ENCODE data around the gene E2F3. TPM values are rescaled to one million over a fixed set of nuclear protein-coding genes. Genes with fewer than 3 reads are reported as not detected.

Gene E2F3
- total RNA-seq, 1 experiment from 2014 or later: 13.8 TPM

- H3K9me3 ChIP-seq (ENCODE audit: low read length): no peaks in the 10 kb centered on the region
- H4K20me1 ChIP-seq (ENCODE audit: insufficient read depth, low read depth, low read length): peaks cover 63% of the 10 kb centered on the region
- no peaks in the 10 kb centered on the region for H3K9me2 ChIP-seq (replicated peaks; ENCODE audit: insufficient read depth, low read length)
- no peak for DNase-seq
- no peak overlapping the region for H3K4me3 ChIP-seq (ENCODE audit: low read length)
- H2AFZ ChIP-seq (ENCODE audit: low read length): no peak overlapping the region
- H3K27ac ChIP-seq (ENCODE audit: low read length): no peak overlapping the region
- no peaks in the 10 kb centered on the region for H3K4me1 ChIP-seq (ENCODE audit: low read length)
- no peak overlapping the region for H3K9ac ChIP-seq (ENCODE audit: low read length)
- peaks cover 12% of the 10 kb centered on the region; the same call in 1 of the 2 replicates for H3K36me3 ChIP-seq (ENCODE audit: insufficient read depth, low read length)
- no peak overlapping the region for H3K4me2 ChIP-seq (ENCODE audit: low read depth, low read length, poor library complexity, severe bottlenecking)
- peaks cover 99% of the 10 kb centered on the region for H3K79me2 ChIP-seq (ENCODE audit: low read length)
- H3K27me3 ChIP-seq (ENCODE audit: low read length): no peaks in the 10 kb centered on the region
Measured at GRCh38 chr6:20414711-20415110, 13.0 kb downstream of the E2F3 start.

DNA sequence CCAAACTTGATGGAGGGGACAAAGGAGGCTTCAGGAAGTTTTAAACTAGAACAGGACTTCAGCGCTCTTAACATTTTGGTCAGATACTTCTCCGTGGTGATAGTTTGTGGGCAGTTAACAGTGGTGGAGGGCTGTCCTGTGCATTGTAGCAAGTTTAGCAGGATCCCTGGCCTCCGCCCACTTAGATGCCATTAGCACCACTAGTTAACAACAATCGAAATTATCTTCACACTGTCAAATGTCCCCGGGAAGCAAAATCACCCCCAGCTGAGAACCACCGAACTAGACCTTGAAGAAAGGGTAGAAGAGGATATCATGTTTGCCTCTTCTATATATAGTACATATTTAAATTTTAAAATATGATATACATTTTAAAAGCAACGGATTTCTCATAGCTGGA, 13.6 kb downstream of the E2F3 start:
- peaks cover 60% of the 10 kb centered on the region for H4K20me1 ChIP-seq (ENCODE audit: insufficient read depth, low read depth, low read length)
- no peak overlapping the region for H3K4me2 ChIP-seq (ENCODE audit: low read depth, low read length, poor library complexity, severe bottlenecking)
- H3K9me2 ChIP-seq (replicated peaks; ENCODE audit: insufficient read depth, low read length): no peaks in the 10 kb centered on the region
- H3K9ac ChIP-seq (ENCODE audit: low read length): no peak overlapping the region
- H3K79me2 ChIP-seq (ENCODE audit: low read length): peaks cover 99% of the 10 kb centered on the region
- no peaks in the 10 kb centered on the region for H3K27me3 ChIP-seq (ENCODE audit: low read length)
- H3K4me1 ChIP-seq (ENCODE audit: low read length): no peaks in the 10 kb centered on the region
- DNase-seq: no peak
- H3K36me3 ChIP-seq (ENCODE audit: insufficient read depth, low read length): peaks cover 18% of the 10 kb centered on the region; the same call in 1 of the 2 replicates
- H3K27ac ChIP-seq (ENCODE audit: low read length): no peak overlapping the region
- H2AFZ ChIP-seq (ENCODE audit: low read length): no peak overlapping the region
- no peak overlapping the region for H3K4me3 ChIP-seq (ENCODE audit: low read length)
- no peaks in the 10 kb centered on the region for H3K9me3 ChIP-seq (ENCODE audit: low read length)

- Histone ChIP-seq H3K27ac (ENCODE audit: low read length) (no peak overlapping the region), H4K20me1 (ENCODE audit: insufficient read depth, low read depth, low read length) (peaks cover 57% of the 10 kb centered on the region), H3K9me2 (replicated peaks; ENCODE audit: insufficient read depth, low read length) (no peaks in the 10 kb centered on the region), H2AFZ (ENCODE audit: low read length) (no peak overlapping the region), H3K79me2 (ENCODE audit: low read length) (peaks cover 99% of the 10 kb centered on the region), H3K9ac (ENCODE audit: low read length) (no peak overlapping the region), H3K4me3 (ENCODE audit: low read length) (no peak overlapping the region), H3K4me2 (ENCODE audit: low read depth, low read length, poor library complexity, severe bottlenecking) (no peak overlapping the region), H3K27me3 (ENCODE audit: low read length) (no peaks in the 10 kb centered on the region), H3K36me3 (ENCODE audit: insufficient read depth, low read length) (peaks cover 24% of the 10 kb centered on the region; the same call in 1 of the 2 replicates), H3K9me3 (ENCODE audit: low read length) (no peaks in the 10 kb centered on the region), H3K4me1 (ENCODE audit: low read length) (no peaks in the 10 kb centered on the region)
- no peak for DNase-seq
Measured at GRCh38 chr6:20415712-20416454, 14.2 kb downstream of the E2F3 start.

DNA sequence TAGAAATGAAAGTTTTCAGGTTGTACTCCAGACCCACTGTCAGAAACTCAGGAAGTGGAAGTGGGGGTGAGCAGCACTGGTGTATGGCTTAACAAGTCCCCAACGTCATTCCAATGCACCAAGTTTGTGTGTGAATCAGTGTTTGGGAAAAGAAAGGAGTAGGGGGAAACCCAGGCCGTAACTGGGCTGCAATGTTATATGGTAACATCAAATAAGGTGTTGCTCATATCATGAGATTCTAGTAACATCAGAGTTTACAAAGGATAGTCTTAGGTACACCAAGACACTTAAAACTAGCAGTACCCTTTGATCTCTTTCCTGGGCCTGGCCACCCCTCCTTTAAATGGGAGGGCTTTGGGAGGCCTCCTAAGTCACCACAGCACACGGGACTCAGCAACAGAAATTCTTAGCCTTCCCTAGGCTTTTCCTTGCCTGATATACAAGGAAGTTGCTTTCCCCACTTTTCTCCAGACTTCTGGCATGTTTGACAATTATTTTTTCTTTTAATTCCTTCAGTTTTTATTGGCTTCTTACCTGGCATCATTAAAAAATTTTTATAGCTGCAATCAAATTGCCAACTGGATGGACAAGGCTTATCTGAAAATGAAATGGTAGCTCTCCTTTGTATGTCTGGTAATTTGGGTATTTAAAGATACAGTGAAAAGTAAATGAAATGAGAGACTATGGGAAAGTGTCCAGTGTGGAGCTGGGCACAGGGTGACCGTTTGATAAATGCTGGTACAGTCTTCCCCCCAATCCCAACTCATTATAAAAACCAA, 15.1 kb downstream of the E2F3 start:
- Histone ChIP-seq H3K27ac (ENCODE audit: low read length) (no peak overlapping the region), H3K4me3 (ENCODE audit: low read length) (no peak overlapping the region), H4K20me1 (ENCODE audit: insufficient read depth, low read depth, low read length) (peaks cover 48% of the 10 kb centered on the region), H2AFZ (ENCODE audit: low read length) (no peak overlapping the region), H3K27me3 (ENCODE audit: low read length) (no peaks in the 10 kb centered on the region), H3K36me3 (ENCODE audit: insufficient read depth, low read length) (peaks cover 26% of the 10 kb centered on the region; the same call in 1 of the 2 replicates), H3K9me2 (replicated peaks; ENCODE audit: insufficient read depth, low read length) (no peaks in the 10 kb centered on the region), H3K4me1 (ENCODE audit: low read length) (no peaks in the 10 kb centered on the region), H3K9ac (ENCODE audit: low read length) (no peak overlapping the region), H3K4me2 (ENCODE audit: low read depth, low read length, poor library complexity, severe bottlenecking) (no peak overlapping the region), H3K9me3 (ENCODE audit: low read length) (no peaks in the 10 kb centered on the region), H3K79me2 (ENCODE audit: low read length) (peaks cover 99% of the 10 kb centered on the region)
- DNase-seq: no peak

DNA sequence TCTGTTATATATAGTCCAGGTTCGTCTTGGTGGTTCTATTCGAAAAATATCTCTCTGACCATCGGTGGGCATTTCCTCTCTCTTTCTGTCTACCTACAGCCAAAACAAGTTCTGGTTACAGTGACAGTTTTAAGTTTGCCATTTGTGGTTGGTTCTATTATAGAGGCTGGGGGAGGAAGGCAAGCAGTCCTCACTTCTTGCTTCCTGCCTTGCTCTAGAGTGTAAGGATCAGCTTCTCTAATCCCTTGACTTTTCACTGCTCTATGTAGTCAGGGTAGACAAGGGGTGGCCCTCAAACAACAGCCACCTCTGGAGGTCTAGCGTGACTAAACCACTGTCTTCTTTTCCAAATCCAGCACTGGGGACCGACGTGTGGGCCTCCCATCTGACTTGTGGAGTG, 16.1 kb downstream of the E2F3 start:
- Histone ChIP-seq H3K27ac (ENCODE audit: low read length) (no peak overlapping the region), H3K27me3 (ENCODE audit: low read length) (no peaks in the 10 kb centered on the region), H2AFZ (ENCODE audit: low read length) (no peak overlapping the region), H3K9me3 (ENCODE audit: low read length) (no peaks in the 10 kb centered on the region), H3K36me3 (ENCODE audit: insufficient read depth, low read length) (peaks cover 26% of the 10 kb centered on the region; the same call in 1 of the 2 replicates), H4K20me1 (ENCODE audit: insufficient read depth, low read depth, low read length) (peaks cover 43% of the 10 kb centered on the region), H3K4me1 (ENCODE audit: low read length) (no peaks in the 10 kb centered on the region), H3K4me3 (ENCODE audit: low read length) (no peak overlapping the region), H3K79me2 (ENCODE audit: low read length) (peaks cover 99% of the 10 kb centered on the region), H3K4me2 (ENCODE audit: low read depth, low read length, poor library complexity, severe bottlenecking) (no peak overlapping the region), H3K9me2 (replicated peaks; ENCODE audit: insufficient read depth, low read length) (no peaks in the 10 kb centered on the region), H3K9ac (ENCODE audit: low read length) (no peak overlapping the region)
- DNase-seq: no peak

- peaks cover 14% of the 10 kb centered on the region for H4K20me1 ChIP-seq (ENCODE audit: insufficient read depth, low read depth, low read length)
- H3K4me3 ChIP-seq (ENCODE audit: low read length): no peak overlapping the region
- peaks cover 23% of the 10 kb centered on the region for H3K4me1 ChIP-seq (ENCODE audit: low read length)
- H3K4me2 ChIP-seq (ENCODE audit: low read depth, low read length, poor library complexity, severe bottlenecking): no peak overlapping the region
- DNase-seq: no peak
- H3K9me2 ChIP-seq (replicated peaks; ENCODE audit: insufficient read depth, low read length): no peaks in the 10 kb centered on the region
- H3K36me3 ChIP-seq (ENCODE audit: insufficient read depth, low read length): peaks cover 32% of the 10 kb centered on the region
- no peak overlapping the region for H3K27ac ChIP-seq (ENCODE audit: low read length)
- H3K9me3 ChIP-seq (ENCODE audit: low read length): no peaks in the 10 kb centered on the region
- H3K79me2 ChIP-seq (ENCODE audit: low read length): peaks cover 99% of the 10 kb centered on the region
- H2AFZ ChIP-seq (ENCODE audit: low read length): no peak overlapping the region
- no peaks in the 10 kb centered on the region for H3K27me3 ChIP-seq (ENCODE audit: low read length)
- H3K9ac ChIP-seq (ENCODE audit: low read length): no peak overlapping the region
Measured at GRCh38 chr6:20426177-20427082, 24.8 kb downstream of the E2F3 start.

GRCh38 chr6:20427856-20428255, 26.2 kb downstream of the E2F3 start:
- H3K27me3 ChIP-seq (ENCODE audit: low read length): no peaks in the 10 kb centered on the region
- H3K9me3 ChIP-seq (ENCODE audit: low read length): no peaks in the 10 kb centered on the region
- H2AFZ ChIP-seq (ENCODE audit: low read length): no peak overlapping the region
- H4K20me1 ChIP-seq (ENCODE audit: insufficient read depth, low read depth, low read length): peaks cover 19% of the 10 kb centered on the region
- H3K4me3 ChIP-seq (ENCODE audit: low read length): no peak overlapping the region
- DNase-seq: no peak
- H3K4me2 ChIP-seq (ENCODE audit: low read depth, low read length, poor library complexity, severe bottlenecking): no peak overlapping the region
- no peaks in the 10 kb centered on the region for H3K9me2 ChIP-seq (replicated peaks; ENCODE audit: insufficient read depth, low read length)
- H3K4me1 ChIP-seq (ENCODE audit: low read length): peaks cover 23% of the 10 kb centered on the region
- H3K9ac ChIP-seq (ENCODE audit: low read length): no peak overlapping the region
- H3K27ac ChIP-seq (ENCODE audit: low read length): no peak overlapping the region
- peaks cover 39% of the 10 kb centered on the region for H3K36me3 ChIP-seq (ENCODE audit: insufficient read depth, low read length)
- H3K79me2 ChIP-seq (ENCODE audit: low read length): peaks cover 99% of the 10 kb centered on the region

All from Karpas-422 (cell line).